Measurements from ENCODE around the gene HFM1. TPM values are rescaled to one million over a fixed set of nuclear protein-coding genes. Genes with fewer than 3 reads are reported as not detected.
A peak's percentile ranks its signal among the peaks of the same experiment; 100 is the strongest.

Gene HFM1
- total and polyA plus RNA-seq, 9 of the 15 experiments (the other 6 are each of a cell fraction or from before 2014, with no cell fraction given), result 1.5 to 6.4 (median 3.7) TPM

DNA sequence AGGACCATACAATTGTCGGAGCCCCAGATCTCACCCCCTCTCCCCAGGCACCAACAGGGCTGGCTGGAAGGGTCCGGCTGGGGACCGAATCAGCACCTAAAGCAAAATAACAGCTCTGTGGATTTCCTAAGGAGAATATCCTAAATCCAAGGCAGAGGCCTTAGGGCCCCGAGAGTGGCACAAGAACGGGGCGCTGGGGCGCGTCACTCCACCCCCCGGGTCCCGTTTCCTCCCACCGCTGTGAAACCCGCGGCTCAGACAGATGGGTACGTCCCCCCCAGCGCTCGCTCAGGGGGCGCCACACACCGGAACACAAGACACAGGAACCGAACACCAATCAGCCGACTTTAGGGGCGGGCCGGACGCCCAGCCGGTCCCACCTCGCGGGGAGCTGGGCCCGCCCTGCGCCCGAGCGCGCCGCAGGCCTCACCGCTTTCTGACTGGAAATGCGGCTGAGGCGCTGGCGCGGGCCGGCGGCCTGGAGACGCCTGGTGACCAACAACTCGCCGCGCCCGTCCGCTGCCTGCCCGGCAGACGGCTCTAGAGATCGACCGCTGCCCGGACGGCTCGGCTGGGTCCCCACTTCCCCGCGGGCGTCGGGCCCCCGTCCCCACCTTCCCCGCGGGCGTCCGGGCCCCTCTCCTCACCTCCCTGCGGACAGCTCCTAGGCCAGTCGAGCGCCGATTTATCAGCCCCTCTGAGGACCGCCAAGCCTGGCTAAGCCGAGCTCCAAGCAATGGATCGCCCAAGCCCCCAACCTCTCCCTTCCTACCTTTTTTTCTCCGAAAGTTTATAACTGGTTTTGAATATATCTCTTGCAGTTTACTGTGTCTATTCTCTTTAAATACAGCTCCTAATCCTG lies at the start of gene HFM1 (continued):
- TF ChIP-seq, protein P1, sequence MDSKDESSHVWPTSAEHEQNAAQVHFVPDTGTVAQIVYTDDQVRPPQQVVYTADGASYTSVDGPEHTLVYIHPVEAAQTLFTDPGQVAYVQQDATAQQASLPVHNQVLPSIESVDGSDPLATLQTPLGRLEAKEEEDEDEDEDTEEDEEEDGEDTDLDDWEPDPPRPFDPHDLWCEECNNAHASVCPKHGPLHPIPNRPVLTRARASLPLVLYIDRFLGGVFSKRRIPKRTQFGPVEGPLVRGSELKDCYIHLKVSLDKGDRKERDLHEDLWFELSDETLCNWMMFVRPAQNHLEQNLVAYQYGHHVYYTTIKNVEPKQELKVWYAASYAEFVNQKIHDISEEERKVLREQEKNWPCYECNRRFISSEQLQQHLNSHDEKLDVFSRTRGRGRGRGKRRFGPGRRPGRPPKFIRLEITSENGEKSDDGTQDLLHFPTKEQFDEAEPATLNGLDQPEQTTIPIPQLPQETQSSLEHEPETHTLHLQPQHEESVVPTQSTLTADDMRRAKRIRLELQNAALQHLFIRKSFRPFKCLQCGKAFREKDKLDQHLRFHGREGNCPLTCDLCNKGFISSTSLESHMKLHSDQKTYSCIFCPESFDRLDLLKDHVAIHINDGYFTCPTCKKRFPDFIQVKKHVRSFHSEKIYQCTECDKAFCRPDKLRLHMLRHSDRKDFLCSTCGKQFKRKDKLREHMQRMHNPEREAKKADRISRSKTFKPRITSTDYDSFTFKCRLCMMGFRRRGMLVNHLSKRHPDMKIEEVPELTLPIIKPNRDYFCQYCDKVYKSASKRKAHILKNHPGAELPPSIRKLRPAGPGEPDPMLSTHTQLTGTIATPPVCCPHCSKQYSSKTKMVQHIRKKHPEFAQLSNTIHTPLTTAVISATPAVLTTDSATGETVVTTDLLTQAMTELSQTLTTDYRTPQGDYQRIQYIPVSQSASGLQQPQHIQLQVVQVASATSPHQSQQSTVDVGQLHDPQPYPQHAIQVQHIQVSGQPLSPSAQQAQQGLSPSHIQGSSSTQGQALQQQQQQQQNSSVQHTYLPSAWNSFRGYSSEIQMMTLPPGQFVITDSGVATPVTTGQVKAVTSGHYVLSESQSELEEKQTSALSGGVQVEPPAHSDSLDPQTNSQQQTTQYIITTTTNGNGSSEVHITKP (IDR thresholded peaks at IDR 0.05; ENCODE audit: partially characterized antibody), result peak; percentile 84
- TF ChIP-seq ESRRA (IDR thresholded peaks at IDR 0.05; ENCODE audit: borderline replicate concordance, low read depth) (peak; percentile 58; the same call in 1 of the 2 replicates), ZNF282 (CRISPR knock-in tag; IDR thresholded peaks at IDR 0.05) (no peak), HNRNPK (IDR thresholded peaks at IDR 0.05; ENCODE audit: low read depth, low read length, poor library complexity, severe bottlenecking) (peak; percentile 22), KDM2B (CRISPR knock-in tag; IDR thresholded peaks at IDR 0.05) (no peak), XRCC5 (IDR thresholded peaks at IDR 0.05; ENCODE audit: low read depth, low read length) (peak; percentile 29), SP2 (IDR thresholded peaks at IDR 0.05; ENCODE audit: extremely low read depth, low read depth, low read length, poor library complexity, severe bottlenecking) (peak; percentile 30), KHSRP (IDR thresholded peaks at IDR 0.05) (no peak), MCM7 (IDR thresholded peaks at IDR 0.05) (no peak), EP400 (IDR thresholded peaks at IDR 0.05) (peak; percentile 87), HCFC1 (IDR thresholded peaks at IDR 0.05; ENCODE audit: low read depth, low read length) (peak; percentile 64), ARID1B (IDR thresholded peaks at IDR 0.05) (0 out of 2 replicates have a peak, but pooled peaks have one; percentile 38), HSF4 (CRISPR knock-in tag; IDR thresholded peaks at IDR 0.05; ENCODE audit: borderline replicate concordance) (no peak), RFX1 (IDR thresholded peaks at IDR 0.05) (no peak), SP1 (CRISPR knock-in tag; IDR thresholded peaks at IDR 0.05) (peak; percentile 79), NCOA4 (IDR thresholded peaks at IDR 0.05; ENCODE audit: partially characterized antibody) (peak; percentile 94), PHF8 (IDR thresholded peaks at IDR 0.05; ENCODE audit: borderline replicate concordance, low read length) (peak; percentile 94), CBX1 (IDR thresholded peaks at IDR 0.05; ENCODE audit: low read depth) (peak; percentile 86; the same call in 1 of the 2 replicates), ZNF766 (CRISPR knock-in tag; conservative IDR thresholded peaks at IDR 0.05) (peak; percentile 38; the same call in 1 of the 2 replicates), ZNF263 (CRISPR knock-in tag; IDR thresholded peaks at IDR 0.05; ENCODE audit: borderline replicate concordance) (no peak), ETV5 (CRISPR knock-in tag; IDR thresholded peaks at IDR 0.05; ENCODE audit: low read depth) (peak; percentile 44)
- TF ChIP-seq, protein P2, sequence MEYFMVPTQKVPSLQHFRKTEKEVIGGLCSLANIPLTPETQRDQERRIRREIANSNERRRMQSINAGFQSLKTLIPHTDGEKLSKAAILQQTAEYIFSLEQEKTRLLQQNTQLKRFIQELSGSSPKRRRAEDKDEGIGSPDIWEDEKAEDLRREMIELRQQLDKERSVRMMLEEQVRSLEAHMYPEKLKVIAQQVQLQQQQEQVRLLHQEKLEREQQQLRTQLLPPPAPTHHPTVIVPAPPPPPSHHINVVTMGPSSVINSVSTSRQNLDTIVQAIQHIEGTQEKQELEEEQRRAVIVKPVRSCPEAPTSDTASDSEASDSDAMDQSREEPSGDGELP (CRISPR knock-in tag; IDR thresholded peaks at IDR 0.05; ENCODE audit: borderline replicate concordance), result peak; percentile 82

Measured in K562 (cell line).